Activated T-helper 1 cell treated with anti-CD3 and anti-CD28 coated beads, Interleukin-2, amount 50 U/mL, for 16 hours (primary cell): ENCODE measurements around the gene ZNF488.

Experiments used
- DNase-seq, 2 donors: peaks; one replicate each; pipeline ENCODE4 v3.0.0-alpha.2; 2020; ENCODE audit warnings: low read depth in 1 of 2, low spot score in 1 of 2

ZNF488 gene

GRCh38 chr10:47383261-47384147 is 589 bp downstream of the ZNF488 start:
- DNase-seq: no peak

GRCh38 chr10:47381427-47382379 is 2.4 kb downstream of the ZNF488 start:
- no peak for DNase-seq

- no peak for DNase-seq
Observed at GRCh38 chr10:47381103-47381395, 3.0 kb downstream of the ZNF488 start.

DNA sequence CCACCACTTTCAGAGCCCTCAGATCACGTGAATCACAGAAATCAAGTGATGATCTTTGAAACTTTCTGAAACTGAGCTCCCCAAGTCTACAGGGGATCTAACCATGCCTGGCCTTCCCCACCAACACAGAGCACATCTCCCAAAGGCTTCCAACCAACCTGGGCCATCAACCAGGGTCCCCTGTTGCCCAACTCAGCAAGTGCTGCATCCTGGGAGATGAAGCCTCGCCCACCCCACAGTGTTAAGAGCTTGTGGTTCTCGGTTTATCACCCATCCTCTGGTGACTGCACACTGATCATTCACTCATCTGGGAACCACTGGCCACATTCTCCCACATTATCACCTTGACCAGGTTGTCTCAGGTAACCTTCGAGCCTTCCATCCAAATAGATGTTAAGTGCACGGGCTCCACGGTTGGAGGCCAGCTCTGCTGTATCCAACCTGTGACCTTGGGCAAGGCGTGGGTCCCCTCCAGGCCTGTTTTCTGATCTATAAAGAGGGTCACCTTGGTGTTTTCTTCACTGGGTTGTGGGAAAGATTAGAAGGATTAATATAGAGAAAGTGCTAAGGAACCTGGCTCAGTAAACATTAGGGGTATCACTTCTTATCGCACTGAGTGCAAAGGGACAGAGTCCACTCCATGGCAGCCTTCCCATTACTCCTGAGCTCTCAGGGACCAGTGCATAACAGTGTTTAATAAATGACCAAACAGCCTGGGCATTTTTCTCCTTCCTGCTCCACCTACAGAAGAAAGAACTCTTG is 3.6 kb downstream of the ZNF488 start:
- no peak for DNase-seq

DNA sequence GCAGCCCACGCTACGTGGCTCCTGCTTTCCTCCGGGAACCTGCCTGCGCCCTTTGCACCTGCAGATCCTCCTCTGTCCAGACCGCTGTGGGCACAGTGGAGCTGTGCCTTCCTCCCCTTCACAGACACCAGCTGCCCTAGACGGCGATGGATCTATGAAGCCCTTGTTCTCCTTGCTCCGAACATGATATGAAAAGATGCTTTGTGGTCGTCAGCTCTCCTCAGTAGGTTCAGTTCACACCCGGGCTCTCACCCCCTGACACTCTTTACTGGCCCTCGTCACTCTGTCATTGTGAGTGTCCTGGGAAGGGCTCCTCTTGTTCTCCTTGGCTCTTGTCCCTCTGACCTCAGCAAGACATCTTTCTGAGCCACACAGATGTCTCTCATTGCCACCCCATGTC is 4.2 kb downstream of the ZNF488 start:
- no peak for DNase-seq

DNA sequence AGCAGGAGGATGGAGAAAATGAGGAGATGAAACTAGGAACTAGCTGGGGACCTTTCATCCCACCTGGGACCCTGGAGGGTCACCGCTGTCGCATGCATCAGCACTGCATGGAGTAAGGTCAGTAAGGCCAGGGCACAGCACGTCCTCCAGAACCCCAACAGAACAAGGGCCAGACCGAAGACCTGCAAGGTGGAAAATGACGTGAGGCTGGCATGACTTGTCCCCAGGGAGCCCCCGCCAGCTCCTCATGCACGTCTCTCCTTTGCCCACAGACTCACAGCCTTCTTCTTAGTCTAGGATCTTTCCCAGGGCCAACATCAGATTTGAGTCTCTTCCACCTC is 4.7 kb downstream of the ZNF488 start:
- DNase-seq: no peak

GRCh38 chr10:47378606-47379444 is 5.3 kb downstream of the ZNF488 start:
- no peak for DNase-seq

GRCh38 chr10:47378183-47378510 is 5.9 kb downstream of the ZNF488 start:
- no peak for DNase-seq

DNA sequence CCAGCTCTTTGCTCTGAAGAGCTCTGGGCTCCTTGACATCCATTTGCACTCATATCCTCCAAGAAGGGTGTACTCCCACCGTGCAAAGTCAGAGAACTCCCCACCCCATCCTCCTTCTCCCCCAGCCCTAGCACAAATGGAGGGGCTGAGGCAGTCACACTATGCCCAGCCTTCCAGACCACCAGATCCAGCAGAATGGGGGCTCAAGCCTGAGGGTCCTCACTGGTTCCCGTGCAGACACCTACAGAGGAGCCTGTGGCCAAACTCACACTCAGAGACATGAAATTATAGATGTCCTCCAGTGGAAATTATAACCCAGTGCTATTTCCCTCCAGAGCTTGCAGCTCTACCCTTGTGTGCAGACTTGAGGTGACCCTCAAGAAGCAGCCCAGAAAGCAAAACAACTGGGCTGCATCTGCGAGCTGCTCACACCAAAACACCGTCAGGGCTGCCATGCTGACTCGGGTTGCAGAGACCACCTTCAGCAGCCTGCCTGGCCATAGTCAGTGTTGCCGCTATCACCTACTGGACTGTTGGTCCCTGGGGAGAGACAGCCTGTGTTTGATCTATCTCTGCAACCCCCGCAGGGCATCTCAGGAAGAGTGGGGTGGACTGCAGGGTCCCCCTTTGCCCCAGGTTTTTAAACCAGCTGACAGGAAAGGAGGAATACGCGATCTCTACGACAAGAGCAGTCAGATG is 7.4 kb downstream of the ZNF488 start:
- DNase-seq: no peak

DNA sequence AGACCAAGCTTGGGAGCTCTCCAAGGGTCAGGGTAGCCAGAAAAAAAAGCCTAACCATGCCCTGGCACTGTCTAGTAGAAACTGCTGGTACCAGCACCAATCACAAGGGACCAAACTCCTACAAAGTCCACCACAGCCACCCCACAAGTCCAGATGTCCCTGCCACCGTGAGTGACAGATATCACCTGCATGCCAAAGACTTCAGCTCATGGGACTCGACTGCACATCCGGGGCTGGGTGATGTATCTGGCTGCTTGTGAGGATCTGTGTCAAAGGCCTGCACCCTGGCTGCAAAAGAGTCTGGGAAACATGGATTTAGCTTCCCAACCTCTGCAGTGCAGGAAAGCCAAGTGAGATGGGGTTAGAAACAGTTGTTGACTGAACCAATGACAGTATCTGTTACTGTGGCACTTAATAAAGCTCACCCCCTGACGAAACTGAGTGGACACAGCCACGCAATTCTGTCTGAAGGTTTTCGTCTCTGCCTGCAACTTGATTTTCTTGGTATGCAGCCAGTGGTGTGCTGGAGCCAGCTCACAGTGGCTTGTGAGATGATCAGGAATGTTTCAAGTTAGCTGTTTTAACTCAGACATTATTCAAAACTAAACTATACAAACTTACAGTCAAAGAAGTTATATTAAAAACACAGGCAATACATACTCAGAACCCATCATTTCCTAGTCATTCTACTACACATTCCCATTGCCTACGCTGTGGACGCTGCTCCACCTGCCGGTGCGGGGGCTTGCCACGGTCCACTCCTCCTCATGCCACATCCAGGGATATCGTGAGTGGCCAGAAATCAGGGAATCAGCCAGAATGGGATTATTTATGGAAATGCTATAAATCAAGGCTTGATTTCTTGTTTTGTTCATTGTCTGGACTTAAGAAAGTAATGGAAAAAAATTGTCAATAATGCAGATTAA is 9.2 kb downstream of the ZNF488 start:
- no peak for DNase-seq

DNA sequence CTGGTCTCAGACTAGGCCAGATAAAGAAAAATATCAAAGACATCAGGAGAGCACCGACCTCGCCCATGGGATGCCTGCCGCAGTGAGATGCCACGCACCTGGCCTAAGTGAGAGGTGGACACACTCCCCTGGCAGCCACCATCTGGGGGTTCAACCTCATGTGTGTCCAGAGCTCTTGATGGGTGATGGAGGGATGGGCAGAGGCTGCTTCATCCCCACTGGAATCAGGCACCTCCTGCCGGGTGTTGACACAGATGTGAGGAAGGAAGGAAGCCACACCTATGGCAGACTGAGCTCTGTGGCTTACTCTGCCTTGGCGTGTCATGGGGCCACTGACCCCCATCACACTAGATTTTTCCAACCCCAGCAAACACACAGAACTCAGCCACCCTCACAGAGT is 11.4 kb downstream of the ZNF488 start:
- no peak for DNase-seq

- no peak for DNase-seq
Observed at GRCh38 chr10:47371629-47372485, 12.2 kb downstream of the ZNF488 start.

- no peak for DNase-seq
Observed at GRCh38 chr10:47370878-47371277, 13.2 kb downstream of the ZNF488 start.

DNA sequence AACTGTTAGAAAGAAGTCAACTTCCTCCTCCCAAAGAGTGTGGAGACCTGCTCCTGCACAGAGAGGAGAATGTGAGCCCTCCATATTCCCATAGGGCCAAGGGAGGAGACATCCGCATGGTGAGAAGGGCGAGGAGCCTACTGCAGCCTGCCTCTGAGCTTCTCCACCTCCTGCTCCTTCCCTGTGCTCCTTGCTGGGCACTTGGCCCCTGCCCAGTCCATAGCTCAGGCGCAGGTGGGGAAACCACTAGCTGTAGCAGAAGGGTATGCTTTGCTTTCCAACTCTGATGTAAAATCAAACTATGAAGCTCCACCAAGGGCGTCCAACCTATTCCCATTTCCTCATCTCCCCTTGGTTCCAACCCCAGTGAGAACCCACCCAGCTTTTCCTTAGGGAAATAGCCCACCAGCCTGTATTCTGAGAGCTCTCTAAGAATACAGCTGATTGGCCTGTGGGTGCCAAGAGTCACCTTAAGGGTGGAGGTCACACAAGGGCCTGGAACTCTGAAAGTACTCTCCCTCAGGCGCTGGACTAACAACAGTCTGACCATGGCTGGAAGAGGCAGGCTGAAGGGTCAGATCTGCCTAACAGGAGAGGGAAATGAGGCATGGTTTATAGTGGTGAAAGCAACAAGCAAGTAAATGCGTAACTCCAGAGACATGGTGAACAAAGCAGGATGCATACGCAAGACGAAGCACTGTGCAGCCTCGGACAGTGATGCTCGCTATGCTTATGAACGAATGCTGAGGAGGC is 13.9 kb downstream of the ZNF488 start:
- no peak for DNase-seq

GRCh38 chr10:47369251-47369894 is 14.7 kb downstream of the ZNF488 start:
- DNase-seq: no peak

GRCh38 chr10:47368431-47369180 is 15.5 kb downstream of the ZNF488 start:
- no peak for DNase-seq
